Mammary epithelial cell (primary cell): Measurements from ENCODE around the gene HS2ST1.

Experiments used
- CTCF ChIP-seq, 2 donors: IDR thresholded peaks in 1 of 2; conservative IDR thresholded peaks in 1 of 2; 2 replicates each; pipeline ENCODE4 v1.5.1; 2011 to 2012; ENCODE audit warnings: inconsistent platforms in 2 of 2, low read length in 2 of 2, mild to moderate bottlenecking in 2 of 2, control low read depth in 1 of 2, low read depth in 1 of 2; ENCODE audit not compliant: insufficient read depth in 1 of 2; ENCODE audit errors: extremely low read depth in 1 of 2
- EZH2 ChIP-seq: IDR thresholded peaks from 2 replicates; pipeline ENCODE4 v1.6.1; 2012; ENCODE audit warnings: low read length, inconsistent platforms, borderline replicate concordance

GRCh38 chr1:87120779-87121178 lies 206.3 kb downstream of the HS2ST1 start:
- TF ChIP-seq CTCF (conservative IDR thresholded peaks at IDR 0.05 in 1 of 2, IDR thresholded peaks at IDR 0.05 in 1 of 2; ENCODE audit: extremely low read depth in 1 of 2, insufficient read depth in 1 of 2, low read depth in 1 of 2, low read length in 2 of 2) (peak in 1 of 2 donors; percentile 10), EZH2 (no peak)
